Measurements from ENCODE around the gene PFDN1. TPM values are rescaled to one million over a fixed set of nuclear protein-coding genes. Genes with fewer than 3 reads are reported as not detected.

Gene PFDN1
- total RNA-seq, 1 donor from 2014 or later = 57.9 TPM

GRCh38 chr5:140337880-140338279 lies 35.0 kb upstream of the PFDN1 start:
- Mint-ChIP-seq H3K36me3 (peaks cover 4% of the 10 kb centered on the region), H3K4me1 (ENCODE audit: unreplicated experiment) (peaks cover 13% of the 10 kb centered on the region), H3K9me3 (no peaks in the 10 kb centered on the region), H3K4me3 (no peak overlapping the region), H3K27ac (no peak overlapping the region), H3K27me3 (peaks cover 4% of the 10 kb centered on the region)
- TF ChIP-seq CTCF (conservative IDR thresholded peaks at IDR 0.05) = no peak
- DNase-seq (ENCODE audit: extremely low spot score, unreplicated experiment) = no peak

- Mint-ChIP-seq H3K9me3 (no peaks in the 10 kb centered on the region), H3K36me3 (peaks cover 4% of the 10 kb centered on the region), H3K27me3 (no peaks in the 10 kb centered on the region), H3K4me1 (ENCODE audit: unreplicated experiment) (peaks cover 13% of the 10 kb centered on the region), H3K27ac (no peak overlapping the region), H3K4me3 (no peak overlapping the region)
- no peak for DNase-seq (ENCODE audit: extremely low spot score, unreplicated experiment)
- no peak for TF ChIP-seq CTCF (conservative IDR thresholded peaks at IDR 0.05)
These were observed 33.5 kb upstream of the PFDN1 start for GRCh38 chr5:140336388-140336787.

GRCh38 chr5:140331638-140332037 lies 28.7 kb upstream of the PFDN1 start:
- Mint-ChIP-seq H3K9me3 (no peaks in the 10 kb centered on the region), H3K36me3 (peaks cover 4% of the 10 kb centered on the region), H3K27me3 (no peaks in the 10 kb centered on the region), H3K4me1 (ENCODE audit: unreplicated experiment) (peaks cover 20% of the 10 kb centered on the region), H3K27ac (no peak overlapping the region), H3K4me3 (no peak overlapping the region)
- DNase-seq (ENCODE audit: extremely low spot score, unreplicated experiment) = no peak
- TF ChIP-seq CTCF (conservative IDR thresholded peaks at IDR 0.05) = no peak

GRCh38 chr5:140329739-140330481 lies 27.0 kb upstream of the PFDN1 start:
- no peak for TF ChIP-seq CTCF (conservative IDR thresholded peaks at IDR 0.05)
- no peak for DNase-seq (ENCODE audit: extremely low spot score, unreplicated experiment)
- H3K4me3 Mint-ChIP-seq = no peak overlapping the region
- H3K4me1 Mint-ChIP-seq (ENCODE audit: unreplicated experiment) = peaks cover 14% of the 10 kb centered on the region
- H3K27me3 Mint-ChIP-seq = no peaks in the 10 kb centered on the region
- peaks cover 4% of the 10 kb centered on the region for H3K36me3 Mint-ChIP-seq
- no peaks in the 10 kb centered on the region for H3K9me3 Mint-ChIP-seq
- H3K27ac Mint-ChIP-seq = no peak overlapping the region

- Mint-ChIP-seq H3K27ac (no peak overlapping the region), H3K4me1 (ENCODE audit: unreplicated experiment) (peaks cover 22% of the 10 kb centered on the region), H3K36me3 (no peaks in the 10 kb centered on the region), H3K4me3 (no peak overlapping the region), H3K27me3 (no peaks in the 10 kb centered on the region), H3K9me3 (no peaks in the 10 kb centered on the region)
- DNase-seq (ENCODE audit: extremely low spot score, unreplicated experiment) = no peak
- no peak for TF ChIP-seq CTCF (conservative IDR thresholded peaks at IDR 0.05)
These were observed 25.3 kb upstream of the PFDN1 start for GRCh38 chr5:140328036-140328764.
